ENCODE measurements around the gene QSOX2. TPM values are rescaled to one million over a fixed set of nuclear protein-coding genes. Genes with fewer than 3 reads are reported as not detected.
A peak's percentile ranks its signal among the peaks of the same experiment; 100 is the strongest.

The QSOX2 gene
- total RNA-seq, 1 experiment from 2014 or later, result 34.6 TPM

DNA sequence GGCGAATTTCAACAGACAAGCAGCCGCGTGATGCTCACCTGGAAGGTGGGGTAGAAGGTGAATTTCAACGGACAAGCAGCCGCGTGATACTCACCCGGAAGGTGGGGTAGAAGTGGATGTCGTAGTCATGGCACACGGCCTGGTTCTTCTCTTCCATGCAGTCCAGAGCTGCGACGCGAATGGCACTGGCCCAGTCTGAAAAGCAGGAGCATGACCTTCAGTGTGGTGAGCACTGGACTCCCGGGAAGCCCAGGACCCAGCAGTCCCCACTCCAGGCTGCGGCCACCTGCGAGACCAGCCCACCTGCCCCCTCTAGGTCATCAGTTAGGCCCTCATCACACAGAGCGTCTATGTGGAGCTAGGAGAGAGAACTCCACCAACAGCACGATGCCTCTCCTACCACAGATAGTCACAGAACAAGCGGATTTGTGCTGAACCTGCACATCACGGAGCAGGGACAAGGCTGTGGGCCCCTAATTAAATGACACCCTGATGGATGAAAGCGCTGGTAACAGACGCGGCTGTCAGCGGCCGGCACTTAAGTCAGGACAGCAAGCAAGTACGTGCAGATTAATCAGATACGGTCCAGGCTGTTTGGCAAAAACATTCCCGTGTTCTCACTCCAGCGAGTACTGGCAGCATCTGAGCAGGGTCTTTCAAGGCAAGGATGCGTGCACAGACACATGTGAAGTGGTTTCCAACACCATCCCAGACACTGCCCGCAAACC is 18.8 kb downstream of the QSOX2 start:
- H3K27me3 ChIP-seq (ENCODE audit: insufficient read depth, low read depth), result no peaks in the 10 kb centered on the region
- DNase-seq, result no peak
- no peaks in the 10 kb centered on the region for H3K9me2 ChIP-seq (ENCODE audit: insufficient read depth)
- no peak for TF ChIP-seq EZH2 (IDR thresholded peaks at IDR 0.05; ENCODE audit: low read depth)
- TF ChIP-seq, protein P1, sequence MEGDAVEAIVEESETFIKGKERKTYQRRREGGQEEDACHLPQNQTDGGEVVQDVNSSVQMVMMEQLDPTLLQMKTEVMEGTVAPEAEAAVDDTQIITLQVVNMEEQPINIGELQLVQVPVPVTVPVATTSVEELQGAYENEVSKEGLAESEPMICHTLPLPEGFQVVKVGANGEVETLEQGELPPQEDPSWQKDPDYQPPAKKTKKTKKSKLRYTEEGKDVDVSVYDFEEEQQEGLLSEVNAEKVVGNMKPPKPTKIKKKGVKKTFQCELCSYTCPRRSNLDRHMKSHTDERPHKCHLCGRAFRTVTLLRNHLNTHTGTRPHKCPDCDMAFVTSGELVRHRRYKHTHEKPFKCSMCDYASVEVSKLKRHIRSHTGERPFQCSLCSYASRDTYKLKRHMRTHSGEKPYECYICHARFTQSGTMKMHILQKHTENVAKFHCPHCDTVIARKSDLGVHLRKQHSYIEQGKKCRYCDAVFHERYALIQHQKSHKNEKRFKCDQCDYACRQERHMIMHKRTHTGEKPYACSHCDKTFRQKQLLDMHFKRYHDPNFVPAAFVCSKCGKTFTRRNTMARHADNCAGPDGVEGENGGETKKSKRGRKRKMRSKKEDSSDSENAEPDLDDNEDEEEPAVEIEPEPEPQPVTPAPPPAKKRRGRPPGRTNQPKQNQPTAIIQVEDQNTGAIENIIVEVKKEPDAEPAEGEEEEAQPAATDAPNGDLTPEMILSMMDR (conservative IDR thresholded peaks at IDR 0.05), result no peak
- 0 out of 2 replicates have a peak, but pooled peaks cover 4% of the 10 kb centered on the region for H3K36me3 ChIP-seq (ENCODE audit: low read depth)
- peaks cover 29% of the 10 kb centered on the region for H3K4me1 ChIP-seq (replicated peaks; ENCODE audit: insufficient read depth)
- intact Hi-C loops (cut with micrococcal nuclease; ENCODE audit: unreplicated experiment), result loop anchor here (5.0 kb wide), 1 partner anchor 55 kb away; no protein-coding TSS in a partner anchor
- H2AFZ ChIP-seq, result no peak overlapping the region
- H4K20me1 ChIP-seq (ENCODE audit: insufficient read depth), result peaks cover 40% of the 10 kb centered on the region
- POLR2A ChIA-PET (ENCODE audit: unreplicated experiment), result no interaction called here
- peak overlapping the region; percentile 92; the same call in 1 of the 2 replicates for H3K27ac ChIP-seq
- no TSS peak for BruUV-seq (replicated peaks)
- no peaks in the 10 kb centered on the region for H3K9me3 ChIP-seq (ENCODE audit: insufficient read depth, low read depth)
- H3K79me2 ChIP-seq (ENCODE audit: low read depth), result peaks cover 47% of the 10 kb centered on the region
- CTCF ChIA-PET, result interaction anchor here (0.5 to 0.7 kb wide), 2 partner anchors 193 to 1024 kb away, joined by 3 to 5 read pairs; no protein-coding TSS in a partner anchor
- peaks cover 30% of the 10 kb centered on the region for H3F3A ChIP-seq (ENCODE audit: insufficient read depth, low read depth)
- H3K4me2 ChIP-seq, result no peak overlapping the region
- no peak overlapping the region for H3K4me3 ChIP-seq

DNA sequence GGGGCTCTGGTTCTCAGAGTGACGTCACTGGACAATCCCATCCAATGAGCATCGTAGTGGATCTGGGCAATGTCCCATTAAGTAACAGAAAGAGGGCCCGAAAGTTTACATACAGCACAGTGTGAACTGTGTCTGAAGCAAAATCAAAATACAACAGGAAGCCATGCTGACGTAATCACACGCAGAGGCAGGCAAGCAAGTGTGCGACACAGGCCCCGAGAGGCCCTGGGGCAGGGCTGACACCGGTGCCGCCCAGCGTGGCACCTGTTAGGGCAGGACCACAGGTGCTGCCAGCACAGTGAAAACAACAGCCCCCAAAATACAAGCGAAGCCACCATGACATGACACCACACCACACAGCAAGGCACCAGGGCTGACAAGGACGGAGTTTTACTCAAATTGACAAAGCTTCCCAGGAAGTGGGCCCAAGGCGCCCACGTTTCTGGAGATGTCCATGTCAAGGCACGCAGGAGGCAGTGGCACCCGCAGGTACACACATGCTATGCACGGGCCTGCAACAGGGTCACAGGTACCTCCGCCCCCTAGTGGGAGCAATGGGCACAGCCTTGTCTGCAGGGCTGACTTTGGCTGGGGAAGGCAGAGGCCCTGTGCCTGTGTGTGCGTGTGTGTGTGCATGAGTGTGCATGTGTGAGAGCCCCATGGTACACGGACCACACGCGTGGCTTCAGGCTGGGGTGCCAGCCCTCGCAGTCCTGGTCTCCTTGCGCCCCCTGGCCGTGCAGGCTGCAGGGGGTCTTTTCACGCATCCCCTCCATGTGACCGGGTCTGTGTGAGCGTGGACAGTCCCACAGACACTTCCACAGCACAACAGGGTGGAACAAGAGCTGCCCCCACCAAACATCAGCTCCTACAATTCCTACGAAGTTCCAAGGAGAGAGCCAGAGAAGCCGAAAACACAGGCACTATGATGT is 19.6 kb downstream of the QSOX2 start:
- Histone ChIP-seq H2AFZ (no peak overlapping the region), H3K9me3 (ENCODE audit: insufficient read depth, low read depth) (no peaks in the 10 kb centered on the region), H3K9me2 (ENCODE audit: insufficient read depth) (no peaks in the 10 kb centered on the region), H3K36me3 (ENCODE audit: low read depth) (0 out of 2 replicates have a peak, but pooled peaks cover 3% of the 10 kb centered on the region), H3K4me2 (no peak overlapping the region), H3K79me2 (ENCODE audit: low read depth) (peaks cover 44% of the 10 kb centered on the region), H3K4me1 (replicated peaks; ENCODE audit: insufficient read depth) (peaks cover 30% of the 10 kb centered on the region), H3F3A (ENCODE audit: insufficient read depth, low read depth) (peaks cover 30% of the 10 kb centered on the region), H3K27ac (no peak overlapping the region), H3K4me3 (no peak overlapping the region), H4K20me1 (ENCODE audit: insufficient read depth) (peaks cover 40% of the 10 kb centered on the region), H3K27me3 (ENCODE audit: insufficient read depth, low read depth) (no peaks in the 10 kb centered on the region)
- BruUV-seq (replicated peaks), result no TSS peak
- peak in 1 of 2 experiments; percentile 61 for DNase-seq
- TF ChIP-seq, protein P1 (conservative IDR thresholded peaks at IDR 0.05), result peak; percentile 88
- TF ChIP-seq EZH2 (IDR thresholded peaks at IDR 0.05; ENCODE audit: low read depth), result no peak
- ChIA-PET CTCF (interaction anchor here (0.5 kb wide), 1 partner anchor 194 kb away, joined by 5 read pairs; no protein-coding TSS in a partner anchor), POLR2A (ENCODE audit: unreplicated experiment) (no interaction called here)
- intact Hi-C loops (cut with micrococcal nuclease; ENCODE audit: unreplicated experiment), result loop anchor here (5.0 kb wide), 1 partner anchor 56 kb away; no protein-coding TSS in a partner anchor

DNA sequence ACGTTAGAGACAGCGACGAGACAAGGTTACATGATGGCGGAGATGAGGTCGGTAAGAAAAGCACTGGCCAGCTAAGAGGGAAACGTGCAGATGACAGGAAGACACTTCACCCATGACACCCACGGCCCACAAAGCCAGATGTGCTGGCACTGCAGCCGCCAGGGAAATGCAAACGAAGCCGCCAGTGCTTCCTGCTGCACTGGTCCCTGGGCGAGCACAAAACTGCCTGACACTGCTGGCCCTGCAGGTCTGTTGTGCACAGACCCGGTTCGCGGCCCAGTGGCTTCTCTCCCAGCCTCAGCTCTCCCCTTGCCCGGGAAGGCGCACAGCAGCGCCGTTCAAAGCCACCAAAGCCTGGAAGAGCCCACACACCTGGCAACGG is 20.3 kb downstream of the QSOX2 start:
- intact Hi-C loops (cut with micrococcal nuclease; ENCODE audit: unreplicated experiment), result loop anchor here (5.0 kb wide), 1 partner anchor 57 kb away; no protein-coding TSS in a partner anchor
- no TSS peak for BruUV-seq (replicated peaks)
- H2AFZ ChIP-seq, result no peak overlapping the region
- no peak for TF ChIP-seq EZH2 (IDR thresholded peaks at IDR 0.05; ENCODE audit: low read depth)
- TF ChIP-seq, protein P1 (conservative IDR thresholded peaks at IDR 0.05), result no peak
- H3K4me1 ChIP-seq (replicated peaks; ENCODE audit: insufficient read depth), result peaks cover 36% of the 10 kb centered on the region
- no peaks in the 10 kb centered on the region for H3K27me3 ChIP-seq (ENCODE audit: insufficient read depth, low read depth)
- POLR2A ChIA-PET (ENCODE audit: unreplicated experiment), result no interaction called here
- peaks cover 45% of the 10 kb centered on the region for H4K20me1 ChIP-seq (ENCODE audit: insufficient read depth)
- H3K79me2 ChIP-seq (ENCODE audit: low read depth), result peaks cover 40% of the 10 kb centered on the region
- no peak overlapping the region for H3K27ac ChIP-seq
- H3K4me2 ChIP-seq, result no peak overlapping the region
- H3K9me3 ChIP-seq (ENCODE audit: insufficient read depth, low read depth), result no peaks in the 10 kb centered on the region
- CTCF ChIA-PET, result no interaction called here
- peaks cover 37% of the 10 kb centered on the region for H3F3A ChIP-seq (ENCODE audit: insufficient read depth, low read depth)
- H3K36me3 ChIP-seq (ENCODE audit: low read depth), result 0 out of 2 replicates have a peak, but pooled peaks cover 3% of the 10 kb centered on the region
- no peak overlapping the region for H3K4me3 ChIP-seq
- H3K9me2 ChIP-seq (ENCODE audit: insufficient read depth), result no peaks in the 10 kb centered on the region
- DNase-seq, result no peak
